Keratinocyte (primary cell): ENCODE results near the gene ROBO3. TPM values are rescaled to one million over a fixed set of nuclear protein-coding genes. Genes with fewer than 3 reads are reported as not detected.

Source experiments
- DNase-seq: peaks from one replicate; pipeline ENCODE4 v3.0.0-alpha.2; 2011; ENCODE audit warnings: low read depth, missing footprints, low spot score
- FAIRE-seq: peaks from 2 replicates; lab custom pipeline; 2011; peaks lifted over from hg19 to GRCh38; lab: Jason Lieb, UNC
- H2AFZ ChIP-seq: 2 replicates; pipeline ENCODE4 v1.6.0; 2012; ENCODE audit warnings: low read length, control low read depth, inconsistent platforms; ENCODE audit not compliant: control insufficient read depth
- H3K27ac ChIP-seq: 2 replicates; pipeline ENCODE4 v1.5.1; 2011; ENCODE audit warnings: low read length; ENCODE audit not compliant: control insufficient read depth, insufficient read depth
- H3K27me3 ChIP-seq: 3 replicates; pipeline ENCODE4 v1.6.0; 2011; ENCODE audit warnings: low read length; ENCODE audit not compliant: control insufficient read depth, insufficient read depth; ENCODE audit errors: extremely low read depth
- H3K36me3 ChIP-seq, 2 experiments: 2 replicates in 1 of 2; 3 replicates in 1 of 2; pipeline ENCODE4 v1.5.1; 2011; ENCODE audit warnings: low read length in 2 of 2, mild to moderate bottlenecking in 1 of 2; ENCODE audit not compliant: control insufficient read depth in 2 of 2, insufficient read depth in 2 of 2; ENCODE audit errors: extremely low read depth in 1 of 2
- H3K4me1 ChIP-seq: 3 replicates; pipeline ENCODE4 v1.5.1; 2011; ENCODE audit warnings: low read length; ENCODE audit not compliant: control insufficient read depth, insufficient read depth; ENCODE audit errors: extremely low read depth
- H3K4me2 ChIP-seq: 3 replicates; pipeline ENCODE4 v1.6.0; 2011; ENCODE audit warnings: low read depth, low read length; ENCODE audit not compliant: control insufficient read depth, insufficient read depth; ENCODE audit errors: extremely low read depth
- H3K4me3 ChIP-seq, 3 experiments: fragments of 200-600 bp in 1 of 3; sonication (generic) in 1 of 3; 2 replicates in 2 of 3; 3 replicates in 1 of 3; pipeline ENCODE4 v1.5.1; 2011 to 2016; ENCODE audit warnings: low read length in 3 of 3, mild to moderate bottlenecking in 3 of 3, control low read depth in 2 of 3, inconsistent platforms in 1 of 3, low read depth in 1 of 3, mixed read lengths in 1 of 3, mixed run types in 1 of 3, moderate library complexity in 1 of 3; ENCODE audit not compliant: control insufficient read depth in 2 of 3, insufficient read depth in 2 of 3; ENCODE audit errors: extremely low read depth in 1 of 3
- H3K79me2 ChIP-seq: 2 replicates; pipeline ENCODE4 v1.6.0; 2012; ENCODE audit warnings: low read length; ENCODE audit not compliant: control insufficient read depth, insufficient read depth
- H3K9ac ChIP-seq: 3 replicates; pipeline ENCODE4 v1.6.0; 2011; ENCODE audit warnings: low read length; ENCODE audit not compliant: control insufficient read depth, insufficient read depth; ENCODE audit errors: extremely low read depth
- H3K9me1 ChIP-seq: 3 replicates; pipeline ENCODE4 v1.6.0; 2011; ENCODE audit warnings: low read length; ENCODE audit not compliant: control insufficient read depth, insufficient read depth; ENCODE audit errors: extremely low read depth
- H3K9me3 ChIP-seq: 2 replicates; pipeline ENCODE4 v1.5.1; 2012; ENCODE audit warnings: low read depth, low read length; ENCODE audit not compliant: control insufficient read depth
- H4K20me1 ChIP-seq: 3 replicates; pipeline ENCODE4 v1.6.0; 2011; ENCODE audit warnings: low read length; ENCODE audit not compliant: control insufficient read depth, insufficient read depth; ENCODE audit errors: extremely low read depth
- EZH2 ChIP-seq: IDR thresholded peaks from one replicate; pipeline ENCODE4 v1.6.1; 2012; ENCODE audit warnings: inconsistent platforms, mild to moderate bottlenecking, low read length, moderate library complexity
- dilution Hi-C: fragments of 300-500 bp; cut with MboI; formaldehyde crosslinking; loops from one replicate; pipeline ENCODE4 v1.7.0; 2020; ENCODE audit warnings: low sequenced_read_pairs; ENCODE audit not compliant: extremely low pct_ligation_motif_present
- polyA plus RNA-seq, 5 experiments: library from polyadenylated mRNA; depleted of rRNA in 3 of 5; stranded (reverse) in 3 of 5; stranded (forward) in 1 of 5; unstranded in 1 of 5; fragments of >200 nt; gene quantifications; 1 replicate in 1 of 5; 2 replicates in 3 of 5; 3 replicates in 1 of 5; pipeline versions ENCODE4 v1.2.1 to v1.2.3, GENCODE V29; 2011 to 2012; ENCODE audit warnings: missing spikeins in 2 of 5, low read depth in 1 of 5, low replicate concordance in 1 of 5
- TF ChIP-seq, protein P1 (sequence below), 3 experiments: IDR thresholded peaks in 1 of 3; conservative IDR thresholded peaks in 1 of 3; optimal IDR thresholded peaks in 1 of 3; 2 replicates in 2 of 3; 3 replicates in 1 of 3; pipeline versions ENCODE3 to v1.5.1; 2011; ENCODE audit warnings: low read length in 3 of 3, mild to moderate bottlenecking in 3 of 3, moderate library complexity in 2 of 3, control low read depth in 1 of 3, inconsistent platforms in 1 of 3; ENCODE audit not compliant: insufficient read depth in 2 of 3; ENCODE audit errors: extremely low read depth in 1 of 3

The ROBO3 gene
- polyA plus RNA-seq, 1 donor (not counting 4 experiments of a cell fraction or from before 2014, with no cell fraction given) = 13.6 TPM

GRCh38 chr11:124830749-124831148 is 34.5 kb upstream of the ROBO3 start:
- dilution Hi-C loops = no loop called here
- no peaks in the 10 kb centered on the region for H3K9me1 ChIP-seq
- H3K27ac ChIP-seq = no peak overlapping the region
- no peak overlapping the region for H3K4me3 ChIP-seq
- no peaks in the 10 kb centered on the region for H3K36me3 ChIP-seq
- peaks cover 64% of the 10 kb centered on the region for H3K27me3 ChIP-seq
- H3K9ac ChIP-seq = no peak overlapping the region
- H3K9me3 ChIP-seq = no peaks in the 10 kb centered on the region
- H2AFZ ChIP-seq = no peak overlapping the region
- FAIRE-seq (no peak), DNase-seq (no peak)
- H3K79me2 ChIP-seq = no peaks in the 10 kb centered on the region
- no peak for TF ChIP-seq EZH2
- TF ChIP-seq, protein P1, sequence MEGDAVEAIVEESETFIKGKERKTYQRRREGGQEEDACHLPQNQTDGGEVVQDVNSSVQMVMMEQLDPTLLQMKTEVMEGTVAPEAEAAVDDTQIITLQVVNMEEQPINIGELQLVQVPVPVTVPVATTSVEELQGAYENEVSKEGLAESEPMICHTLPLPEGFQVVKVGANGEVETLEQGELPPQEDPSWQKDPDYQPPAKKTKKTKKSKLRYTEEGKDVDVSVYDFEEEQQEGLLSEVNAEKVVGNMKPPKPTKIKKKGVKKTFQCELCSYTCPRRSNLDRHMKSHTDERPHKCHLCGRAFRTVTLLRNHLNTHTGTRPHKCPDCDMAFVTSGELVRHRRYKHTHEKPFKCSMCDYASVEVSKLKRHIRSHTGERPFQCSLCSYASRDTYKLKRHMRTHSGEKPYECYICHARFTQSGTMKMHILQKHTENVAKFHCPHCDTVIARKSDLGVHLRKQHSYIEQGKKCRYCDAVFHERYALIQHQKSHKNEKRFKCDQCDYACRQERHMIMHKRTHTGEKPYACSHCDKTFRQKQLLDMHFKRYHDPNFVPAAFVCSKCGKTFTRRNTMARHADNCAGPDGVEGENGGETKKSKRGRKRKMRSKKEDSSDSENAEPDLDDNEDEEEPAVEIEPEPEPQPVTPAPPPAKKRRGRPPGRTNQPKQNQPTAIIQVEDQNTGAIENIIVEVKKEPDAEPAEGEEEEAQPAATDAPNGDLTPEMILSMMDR (optimal IDR thresholded peaks at IDR 0.05 in 1 of 3, IDR thresholded peaks at IDR 0.05 in 1 of 3, conservative IDR thresholded peaks at IDR 0.05 in 1 of 3; ENCODE audit: extremely low read depth in 1 of 3, insufficient read depth in 2 of 3, low read length in 3 of 3) = no peak
- no peak overlapping the region for H3K4me2 ChIP-seq
- H4K20me1 ChIP-seq = no peaks in the 10 kb centered on the region
- peaks cover 4% of the 10 kb centered on the region for H3K4me1 ChIP-seq

- Histone ChIP-seq H2AFZ (no peak overlapping the region), H3K79me2 (no peaks in the 10 kb centered on the region), H3K9me1 (no peaks in the 10 kb centered on the region), H3K36me3 (no peaks in the 10 kb centered on the region), H3K27me3 (peaks cover 57% of the 10 kb centered on the region), H3K27ac (no peak overlapping the region), H4K20me1 (no peaks in the 10 kb centered on the region), H3K4me2 (no peak overlapping the region), H3K4me3 (no peak overlapping the region), H3K9me3 (no peaks in the 10 kb centered on the region), H3K9ac (no peak overlapping the region), H3K4me1 (peaks cover 4% of the 10 kb centered on the region)
- TF ChIP-seq EZH2 = no peak
- TF ChIP-seq, protein P1 (optimal IDR thresholded peaks at IDR 0.05 in 1 of 3, IDR thresholded peaks at IDR 0.05 in 1 of 3, conservative IDR thresholded peaks at IDR 0.05 in 1 of 3; ENCODE audit: extremely low read depth in 1 of 3, insufficient read depth in 2 of 3, low read length in 3 of 3) = no peak
- DNase-seq (no peak), FAIRE-seq (no peak)
- dilution Hi-C loops = no loop called here
Measured at GRCh38 chr11:124831897-124832296, 33.3 kb upstream of the ROBO3 start.
